Omental fat pad (tissue), 4 donors: ENCODE data around the gene ABCC5. TPM values are rescaled to one million over a fixed set of nuclear protein-coding genes. Genes with fewer than 3 reads are reported as not detected.

ENCODE experiments used
- ATAC-seq: fragments of 150-250 bp; one replicate; pipeline ENCODE4 v1.9.1; 2016; ENCODE audit warnings: mild to moderate bottlenecking, moderate library complexity; ENCODE audit not compliant: low FRiP score
- DNase-seq: peaks from one replicate; pipeline ENCODE4 v3.0.0-alpha.2; 2019; ENCODE audit warnings: low spot score
- CTCF ChIP-seq, 3 donors: fragments of 450-650 bp; IDR thresholded peaks; one replicate each; pipeline ENCODE4 v1.5.1; 2016 to 2017; ENCODE audit warnings: antibody characterized with exemption in 3 of 3, mild to moderate bottlenecking in 3 of 3, moderate library complexity in 2 of 3
- total RNA-seq, 4 donors: library from RNA; depleted of rRNA; stranded (reverse); fragments of >200 nt; gene quantifications; one replicate each; pipeline ENCODE4 v1.1.0, GENCODE V29; 2016

Gene ABCC5
- total RNA-seq, 4 donors from 2014 or later = 19.7 to 32.0 (median 27.2) TPM

DNA sequence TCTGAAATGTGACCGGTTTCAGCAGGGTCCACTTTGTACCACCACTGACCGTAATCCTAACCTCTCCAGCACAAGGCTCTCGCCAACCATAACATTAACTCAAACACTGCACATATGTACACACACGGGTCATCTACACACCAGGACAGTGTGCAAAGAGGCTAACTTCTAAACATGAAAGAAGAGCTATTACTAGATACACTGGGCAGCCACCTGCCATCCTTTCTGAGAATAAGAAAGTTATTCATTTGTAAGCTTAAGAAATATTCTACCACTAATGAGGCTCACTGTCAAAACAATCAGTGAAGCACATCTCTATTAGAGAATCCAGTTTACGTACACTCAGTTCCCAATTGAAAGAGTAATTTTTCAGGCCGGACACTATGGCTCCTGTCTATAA lies 73.9 kb downstream of the ABCC5 start:
- TF ChIP-seq CTCF (IDR thresholded peaks at IDR 0.05) = no peak
- DNase-seq (no peak), ATAC-seq (no peak)

GRCh38 chr3:183941216-183941615 lies 76.5 kb downstream of the ABCC5 start:
- DNase-seq (no peak), ATAC-seq (no peak)
- no peak for TF ChIP-seq CTCF (IDR thresholded peaks at IDR 0.05)

DNA sequence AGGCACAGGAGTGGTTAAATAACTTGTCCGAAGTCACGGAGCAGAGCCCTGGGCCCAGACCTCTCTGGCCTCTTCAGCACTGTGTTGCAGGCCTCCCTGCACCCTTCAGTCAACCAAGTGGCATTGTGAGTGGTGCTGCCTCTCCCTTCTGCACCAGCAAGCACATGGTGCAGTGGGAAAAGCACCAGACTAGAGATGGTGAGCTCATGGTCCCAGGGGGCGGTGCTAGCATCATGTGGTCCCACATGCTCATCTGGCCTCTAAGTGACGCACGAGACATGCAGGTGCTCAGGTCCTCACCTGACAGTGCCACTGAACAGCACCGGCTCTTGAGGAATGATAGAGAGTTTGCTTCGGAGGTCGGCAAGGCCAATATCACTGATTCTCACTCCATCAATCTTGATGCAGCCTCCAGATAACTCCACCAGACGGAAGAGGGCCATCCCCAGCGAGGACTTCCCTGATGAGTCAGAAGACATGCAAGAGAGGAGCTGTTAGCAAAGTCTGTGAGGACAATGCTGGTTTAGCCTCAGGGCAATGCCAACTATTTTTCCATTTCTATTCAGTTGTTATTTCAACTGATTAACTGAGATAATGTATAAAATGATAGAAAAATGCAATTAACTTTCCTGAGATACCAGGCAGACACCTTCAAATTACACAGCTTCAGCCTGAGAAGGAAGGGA lies 79.9 kb downstream of the ABCC5 start:
- no peak for TF ChIP-seq CTCF (IDR thresholded peaks at IDR 0.05)
- no peak for DNase-seq
- ATAC-seq = no peak

DNA sequence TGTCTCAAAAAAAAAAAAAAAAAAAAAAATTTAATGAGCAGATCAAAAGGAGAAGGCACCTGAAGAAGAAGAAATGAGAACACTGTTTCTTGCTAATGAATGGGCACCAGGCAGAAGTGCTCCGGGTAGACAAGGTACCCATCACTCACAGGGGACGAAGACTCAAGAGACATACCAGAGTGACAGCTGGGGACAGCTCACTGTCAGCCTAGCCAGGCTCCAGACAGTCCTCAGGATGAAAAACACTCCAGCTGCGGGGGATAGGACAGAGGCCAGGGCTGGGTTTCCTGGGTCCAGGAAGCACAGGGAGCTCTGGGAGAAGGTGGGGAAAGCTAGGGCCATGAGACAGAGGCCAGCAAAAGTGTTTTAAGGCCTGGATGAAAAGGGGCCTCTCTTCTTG lies 84.5 kb downstream of the ABCC5 start:
- TF ChIP-seq CTCF (IDR thresholded peaks at IDR 0.05) = no peak
- no peak for ATAC-seq
- DNase-seq = no peak

DNA sequence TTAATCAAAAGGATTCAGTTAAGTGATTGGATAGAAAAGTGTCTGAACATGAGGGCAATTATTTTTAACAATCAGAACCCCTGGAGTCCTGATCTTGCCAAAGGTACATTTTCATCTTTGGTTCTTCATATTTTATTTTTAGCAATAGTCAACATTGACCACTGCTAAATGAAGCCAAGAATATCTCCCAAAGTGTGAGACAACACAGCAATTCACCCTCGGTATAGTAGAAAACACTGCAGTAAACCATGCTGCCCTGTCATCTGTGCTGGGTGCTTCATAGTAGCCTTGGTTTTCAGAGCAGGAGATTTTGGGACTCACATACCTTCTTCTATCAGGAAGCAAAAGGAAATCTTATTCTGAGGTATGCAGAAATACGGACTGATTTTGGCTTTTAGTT lies 85.8 kb downstream of the ABCC5 start:
- TF ChIP-seq CTCF (IDR thresholded peaks at IDR 0.05) = no peak
- ATAC-seq (no peak), DNase-seq (no peak)

GRCh38 chr3:183930086-183930485 lies 87.6 kb downstream of the ABCC5 start:
- ATAC-seq (no peak), DNase-seq (no peak)
- no peak for TF ChIP-seq CTCF (IDR thresholded peaks at IDR 0.05)

DNA sequence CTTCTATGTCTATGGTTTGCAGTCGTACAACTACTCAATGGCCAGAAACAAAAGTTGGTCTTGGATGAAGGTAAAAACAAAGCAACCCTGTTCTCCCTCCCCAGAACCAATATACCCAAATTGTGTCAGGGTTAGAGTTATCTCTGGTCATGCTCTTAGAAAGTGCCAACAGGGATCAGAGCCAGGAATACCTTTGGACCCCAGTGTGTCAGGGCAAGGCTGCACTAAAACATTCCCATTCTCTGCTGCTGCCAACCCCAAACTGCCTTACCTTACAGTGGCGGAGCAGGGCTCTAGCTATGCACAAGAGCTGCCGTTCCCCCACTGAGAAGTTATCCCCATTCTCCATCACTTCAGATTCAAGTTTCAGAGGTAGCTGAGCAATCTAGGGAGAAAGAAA lies 90.6 kb downstream of the ABCC5 start:
- no peak for TF ChIP-seq CTCF (IDR thresholded peaks at IDR 0.05)
- DNase-seq (no peak), ATAC-seq (no peak)
